Neural progenitor cell (in vitro differentiated cells): ENCODE data around the gene FAM168B. TPM values are rescaled to one million over a fixed set of nuclear protein-coding genes. Genes with fewer than 3 reads are reported as not detected.

Source experiments
- DNase-seq: peaks from one replicate; pipeline ENCODE4 v3.0.0-alpha.2; 2016; ENCODE audit warnings: low spot score
- H2AFZ ChIP-seq: fragments of 200-600 bp; sonication (generic); replicated peaks from 2 replicates; pipeline ENCODE4 v1.6.1; 2016; ENCODE audit warnings: antibody characterized with exemption
- H3F3A ChIP-seq: fragments of 200-600 bp; sonication (generic); 2 replicates; pipeline ENCODE4 v1.6.1; 2016; ENCODE audit warnings: antibody characterized with exemption, low read depth
- H3K27ac ChIP-seq: fragments of 200-600 bp; sonication (generic); 2 replicates; pipeline ENCODE4 v1.5.1; 2016; ENCODE audit warnings: mild to moderate bottlenecking
- H3K27me3 ChIP-seq: fragments of 200-600 bp; sonication (generic); 2 replicates; pipeline ENCODE4 v1.6.1; 2016; ENCODE audit warnings: mild to moderate bottlenecking, moderate library complexity
- H3K36me3 ChIP-seq: fragments of 200-600 bp; sonication (generic); 2 replicates; pipeline ENCODE4 v1.5.1; 2016
- H3K4me1 ChIP-seq: fragments of 200-600 bp; sonication (generic); 2 replicates; pipeline ENCODE4 v1.6.1; 2016; ENCODE audit warnings: mixed run types
- H3K4me2 ChIP-seq: fragments of 200-600 bp; sonication (generic); 2 replicates; pipeline ENCODE4 v1.6.1; 2016
- H3K4me3 ChIP-seq: fragments of 200-600 bp; sonication (generic); 2 replicates; pipeline ENCODE4 v1.5.1; 2016
- H3K79me2 ChIP-seq: fragments of 200-600 bp; sonication (generic); 2 replicates; pipeline ENCODE4 v1.6.1; 2016; ENCODE audit warnings: low read depth
- H3K9ac ChIP-seq: fragments of 200-600 bp; sonication (generic); 2 replicates; pipeline ENCODE4 v1.6.1; 2016
- H3K9me3 ChIP-seq: fragments of 200-600 bp; sonication (generic); 2 replicates; pipeline ENCODE4 v1.5.1; 2016; ENCODE audit warnings: low read depth
- H4K20me1 ChIP-seq: fragments of 200-600 bp; sonication (generic); 2 replicates; pipeline ENCODE4 v1.6.1; 2016; ENCODE audit warnings: low read depth
- H3K27ac Mint-ChIP-seq: 3 replicates; pipeline ENCODE4 v1.8.0; 2021; ENCODE audit warnings: mixed read lengths
- H3K27me3 Mint-ChIP-seq: 2 replicates; pipeline ENCODE4 v1.8.0; 2022; ENCODE audit warnings: low read depth, mild to moderate bottlenecking, inconsistent platforms, moderate library complexity, mixed read lengths; ENCODE audit not compliant: insufficient read depth
- H3K36me3 Mint-ChIP-seq: 3 replicates; pipeline ENCODE4 v1.8.0; 2021; ENCODE audit warnings: mixed read lengths
- H3K4me1 Mint-ChIP-seq: 3 replicates; pipeline ENCODE4 v1.8.0; 2021; ENCODE audit warnings: mixed read lengths
- H3K4me3 Mint-ChIP-seq: 3 replicates; pipeline ENCODE4 v1.8.0; 2021; ENCODE audit warnings: mild to moderate bottlenecking, moderate library complexity, mixed read lengths
- H3K9me3 Mint-ChIP-seq: 3 replicates; pipeline ENCODE4 v1.8.0; 2020; ENCODE audit warnings: mixed read lengths
- CTCF ChIP-seq: fragments of 200-600 bp; sonication (generic); IDR thresholded peaks from 2 replicates; pipeline ENCODE4 v1.5.1; 2017; ENCODE audit warnings: antibody characterized with exemption, mild to moderate bottlenecking
- EZH2 ChIP-seq: fragments of 200-600 bp; sonication (generic); IDR thresholded peaks from 2 replicates; pipeline ENCODE4 v1.6.1; 2017; ENCODE audit warnings: antibody characterized with exemption, mild to moderate bottlenecking, moderate library complexity
- EZH2phosphoT487 ChIP-seq: fragments of 200-600 bp; sonication (generic); IDR thresholded peaks from 2 replicates; pipeline ENCODE4 v1.6.1; 2017; ENCODE audit warnings: antibody characterized with exemption
- total RNA-seq: library from RNA; depleted of rRNA; stranded (reverse); fragments of >200 nt; gene quantifications from 2 replicates; pipeline ENCODE4 v1.2.3, GENCODE V29; 2015; ENCODE audit warnings: low replicate concordance

Gene FAM168B
- total RNA-seq, 1 donor from 2014 or later = 63.0 TPM

GRCh38 chr2:131043199-131044074, 49.8 kb downstream of the FAM168B start:
- Mint-ChIP-seq H3K27ac (no peak overlapping the region), H3K4me1 (peaks cover 12% of the 10 kb centered on the region), H3K36me3 (peaks cover 14% of the 10 kb centered on the region), H3K27me3 (peaks cover 6% of the 10 kb centered on the region), H3K4me3 (no peak overlapping the region), H3K9me3 (no peaks in the 10 kb centered on the region)
- Histone ChIP-seq H3K27me3 (no peaks in the 10 kb centered on the region), H3F3A (no peaks in the 10 kb centered on the region), H3K9me3 (no peaks in the 10 kb centered on the region), H3K9ac (no peak overlapping the region), H3K4me3 (no peak overlapping the region), H3K4me1 (no peaks in the 10 kb centered on the region), H2AFZ (no peak overlapping the region), H3K36me3 (no peaks in the 10 kb centered on the region), H3K4me2 (no peak overlapping the region), H4K20me1 (peaks cover 23% of the 10 kb centered on the region), H3K79me2 (no peaks in the 10 kb centered on the region), H3K27ac (no peak overlapping the region)
- no peak for DNase-seq
- no peak for TF ChIP-seq EZH2
- TF ChIP-seq EZH2phosphoT487 = no peak
- TF ChIP-seq CTCF = no peak

- Mint-ChIP-seq H3K4me3 (no peak overlapping the region), H3K36me3 (peaks cover 8% of the 10 kb centered on the region), H3K9me3 (no peaks in the 10 kb centered on the region), H3K4me1 (peaks cover 15% of the 10 kb centered on the region), H3K27me3 (peaks cover 8% of the 10 kb centered on the region), H3K27ac (no peak overlapping the region)
- Histone ChIP-seq H3K9ac (no peak overlapping the region), H3F3A (no peaks in the 10 kb centered on the region), H3K4me1 (no peaks in the 10 kb centered on the region), H3K27ac (no peak overlapping the region), H3K27me3 (no peaks in the 10 kb centered on the region), H3K36me3 (no peaks in the 10 kb centered on the region), H3K9me3 (no peaks in the 10 kb centered on the region), H3K4me2 (no peak overlapping the region), H3K79me2 (no peaks in the 10 kb centered on the region), H3K4me3 (no peak overlapping the region), H2AFZ (no peak overlapping the region), H4K20me1 (peaks cover 11% of the 10 kb centered on the region)
- TF ChIP-seq CTCF = no peak
- TF ChIP-seq EZH2phosphoT487 = no peak
- TF ChIP-seq EZH2 = no peak
- no peak for DNase-seq
These were observed 51.0 kb downstream of the FAM168B start for GRCh38 chr2:131042148-131042775.

GRCh38 chr2:131041402-131042147, 51.7 kb downstream of the FAM168B start:
- no peak overlapping the region for H3K4me3 Mint-ChIP-seq
- H3K27ac Mint-ChIP-seq = peak overlapping the region; percentile 37

More at GRCh38 chr2:131041402-131042147, 51.7 kb downstream of the FAM168B start:
- no peak for DNase-seq
- Histone ChIP-seq H3K36me3 (no peaks in the 10 kb centered on the region), H3K27me3 (no peaks in the 10 kb centered on the region), H3K4me1 (no peaks in the 10 kb centered on the region), H3K4me2 (no peak overlapping the region), H2AFZ (no peak overlapping the region), H3K4me3 (no peak overlapping the region), H3F3A (no peaks in the 10 kb centered on the region), H4K20me1 (peaks cover 5% of the 10 kb centered on the region), H3K79me2 (no peaks in the 10 kb centered on the region), H3K27ac (no peak overlapping the region), H3K9me3 (no peaks in the 10 kb centered on the region), H3K9ac (no peak overlapping the region)
- no peak for TF ChIP-seq EZH2phosphoT487
- no peak for TF ChIP-seq EZH2
- no peak for TF ChIP-seq CTCF
- Mint-ChIP-seq H3K4me1 (peaks cover 13% of the 10 kb centered on the region), H3K27me3 (peaks cover 8% of the 10 kb centered on the region), H3K9me3 (no peaks in the 10 kb centered on the region), H3K36me3 (peaks cover 6% of the 10 kb centered on the region)
